Measurements from ENCODE around the gene LRP1B.
A peak's percentile ranks its signal among the peaks of the same experiment; 100 is the strongest.

LRP1B gene

GRCh38 chr2:141439524-141439923, 691.3 kb downstream of the LRP1B start:
- H3K4me1 ChIP-seq, result peaks cover 0 to 6% (median 0%) of the 10 kb centered on the region in 10 experiments; a peak in 2 of 20 replicates
- no peaks in the 10 kb centered on the region for H3K27me3 ChIP-seq
- TF ChIP-seq Cebpa-rat (IDR thresholded peaks at IDR 0.05), result no peak
- H3K27ac ChIP-seq, result no peak overlapping the region
- H3K4me3 ChIP-seq, result no peak overlapping the region
- H3K9me3 ChIP-seq (replicated peaks in 1 of 11), result peaks cover 0 to 12% (median 0%) of the 10 kb centered on the region in 11 experiments; a peak in 5 of 22 replicates
- H3K9ac ChIP-seq, result no peak overlapping the region
- no peaks in the 10 kb centered on the region for H3K36me3 ChIP-seq
- no peaks in the 10 kb centered on the region for H4K20me1 ChIP-seq
- H3K4me2 ChIP-seq, result no peak overlapping the region

DNA sequence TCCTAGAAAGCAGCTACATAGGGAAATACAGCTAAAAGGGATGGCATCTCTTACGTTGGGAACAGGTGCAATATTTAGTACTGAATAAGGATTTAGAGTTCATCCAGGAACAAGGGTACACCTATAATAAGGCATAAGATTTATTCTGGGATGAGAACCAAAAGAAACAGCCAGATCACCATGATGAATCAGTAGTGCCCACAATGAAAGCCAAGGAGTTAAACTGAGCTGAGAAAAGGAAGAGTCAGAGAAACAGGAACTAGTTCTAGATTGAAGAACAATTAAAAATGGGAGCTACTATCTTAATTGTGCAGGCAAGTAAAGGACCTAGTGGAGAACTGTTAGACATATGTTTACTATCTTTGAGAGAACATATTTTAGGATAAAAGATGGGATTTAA, 692.3 kb downstream of the LRP1B start:
- Histone ChIP-seq H3K27ac (no peak overlapping the region), H3K4me1 (peaks cover 0 to 10% (median 0%) of the 10 kb centered on the region in 10 experiments; a peak in 2 of 20 replicates), H4K20me1 (no peaks in the 10 kb centered on the region), H3K36me3 (no peaks in the 10 kb centered on the region), H3K9ac (no peak overlapping the region), H3K9me3 (replicated peaks in 1 of 11) (peaks cover 0 to 7% (median 0%) of the 10 kb centered on the region in 11 experiments; a peak in 5 of 22 replicates), H3K4me2 (no peak overlapping the region), H3K27me3 (no peaks in the 10 kb centered on the region), H3K4me3 (no peak overlapping the region)
- TF ChIP-seq Cebpa-rat (IDR thresholded peaks at IDR 0.05), result no peak

GRCh38 chr2:141437521-141437920, 693.3 kb downstream of the LRP1B start:
- H4K20me1 ChIP-seq, result no peaks in the 10 kb centered on the region
- TF ChIP-seq Cebpa-rat (IDR thresholded peaks at IDR 0.05), result no peak
- H3K4me2 ChIP-seq, result no peak overlapping the region
- H3K4me3 ChIP-seq, result no peak overlapping the region
- H3K9ac ChIP-seq, result no peak overlapping the region
- no peaks in the 10 kb centered on the region for H3K27me3 ChIP-seq
- no peak overlapping the region for H3K27ac ChIP-seq
- H3K36me3 ChIP-seq, result no peaks in the 10 kb centered on the region
- H3K9me3 ChIP-seq (replicated peaks in 1 of 11), result peaks cover 0 to 5% (median 0%) of the 10 kb centered on the region in 11 experiments; a peak in 2 of 22 replicates
- peaks cover 0 to 10% (median 0%) of the 10 kb centered on the region in 10 experiments; a peak in 2 of 20 replicates for H3K4me1 ChIP-seq

GRCh38 chr2:141423124-141423523, 707.7 kb downstream of the LRP1B start:
- Histone ChIP-seq H3K9ac (no peak overlapping the region), H4K20me1 (no peaks in the 10 kb centered on the region), H3K4me1 (no peaks in the 10 kb centered on the region), H3K27ac (no peak overlapping the region), H3K9me3 (replicated peaks in 1 of 11) (0 out of 22 replicates have a peak, but pooled peaks cover 0 to 7% (median 0%) of the 10 kb centered on the region in 11 experiments), H3K4me3 (no peak overlapping the region), H3K36me3 (no peaks in the 10 kb centered on the region), H3K4me2 (no peak overlapping the region), H3K27me3 (no peaks in the 10 kb centered on the region)
- no peak for TF ChIP-seq Cebpa-rat (IDR thresholded peaks at IDR 0.05)

- no peaks in the 10 kb centered on the region for H4K20me1 ChIP-seq
- peaks cover 0 to 12% (median 0%) of the 10 kb centered on the region in 11 experiments; a peak in 1 of 22 replicates for H3K9me3 ChIP-seq (replicated peaks in 1 of 11)
- H3K9ac ChIP-seq, result no peak overlapping the region
- peak overlapping the region in 1 of 11 experiments; percentile 37; a peak in 2 of 22 replicates for H3K4me2 ChIP-seq
- H3K4me3 ChIP-seq, result no peak overlapping the region
- 0 out of 20 replicates have a peak, but pooled peaks cover 0 to 4% (median 0%) of the 10 kb centered on the region in 10 experiments for H3K4me1 ChIP-seq
- H3K27ac ChIP-seq, result no peak overlapping the region
- H3K36me3 ChIP-seq, result no peaks in the 10 kb centered on the region
- no peaks in the 10 kb centered on the region for H3K27me3 ChIP-seq
- TF ChIP-seq Cebpa-rat (IDR thresholded peaks at IDR 0.05), result no peak
Observed at GRCh38 chr2:141417246-141417797, 713.5 kb downstream of the LRP1B start.

- Histone ChIP-seq H3K4me1 (no peaks in the 10 kb centered on the region), H3K4me2 (no peak overlapping the region), H3K27me3 (no peaks in the 10 kb centered on the region), H3K4me3 (no peak overlapping the region), H3K36me3 (no peaks in the 10 kb centered on the region), H3K9ac (no peak overlapping the region), H4K20me1 (no peaks in the 10 kb centered on the region), H3K27ac (no peak overlapping the region), H3K9me3 (replicated peaks in 1 of 11) (peaks cover 0 to 6% (median 0%) of the 10 kb centered on the region in 11 experiments; a peak in 1 of 22 replicates)
- no peak for TF ChIP-seq Cebpa-rat (IDR thresholded peaks at IDR 0.05)
Observed at GRCh38 chr2:141411419-141411818, 719.4 kb downstream of the LRP1B start.

GRCh38 chr2:141399270-141399669, 731.5 kb downstream of the LRP1B start:
- Histone ChIP-seq H3K27me3 (no peaks in the 10 kb centered on the region), H3K9ac (no peak overlapping the region), H4K20me1 (no peaks in the 10 kb centered on the region), H3K36me3 (no peaks in the 10 kb centered on the region), H3K27ac (no peak overlapping the region), H3K4me3 (no peak overlapping the region), H3K4me2 (no peak overlapping the region), H3K4me1 (no peaks in the 10 kb centered on the region), H3K9me3 (replicated peaks in 1 of 11) (no peaks in the 10 kb centered on the region)
- TF ChIP-seq Cebpa-rat (IDR thresholded peaks at IDR 0.05), result no peak

GRCh38 chr2:141393214-141393545, 737.6 kb downstream of the LRP1B start:
- no peak overlapping the region for H3K27ac ChIP-seq
- no peaks in the 10 kb centered on the region for H3K27me3 ChIP-seq
- H3K36me3 ChIP-seq, result no peaks in the 10 kb centered on the region
- no peaks in the 10 kb centered on the region for H4K20me1 ChIP-seq
- H3K9me3 ChIP-seq (replicated peaks in 1 of 11), result no peaks in the 10 kb centered on the region
- no peaks in the 10 kb centered on the region for H3K4me1 ChIP-seq
- H3K9ac ChIP-seq, result no peak overlapping the region
- no peak overlapping the region for H3K4me3 ChIP-seq
- no peak for TF ChIP-seq Cebpa-rat (IDR thresholded peaks at IDR 0.05)
- no peak overlapping the region for H3K4me2 ChIP-seq

- Histone ChIP-seq H3K9me3 (replicated peaks in 1 of 11) (no peaks in the 10 kb centered on the region), H3K36me3 (no peaks in the 10 kb centered on the region), H3K4me2 (no peak overlapping the region), H3K9ac (no peak overlapping the region), H4K20me1 (no peaks in the 10 kb centered on the region), H3K27me3 (no peaks in the 10 kb centered on the region), H3K27ac (no peak overlapping the region), H3K4me3 (no peak overlapping the region), H3K4me1 (no peaks in the 10 kb centered on the region)
- no peak for TF ChIP-seq Cebpa-rat (IDR thresholded peaks at IDR 0.05)
Observed at GRCh38 chr2:141392517-141393213, 738.2 kb downstream of the LRP1B start.

- Histone ChIP-seq H3K4me1 (no peaks in the 10 kb centered on the region), H4K20me1 (no peaks in the 10 kb centered on the region)
- no peak for TF ChIP-seq Cebpa-rat (IDR thresholded peaks at IDR 0.05)
Observed at GRCh38 chr2:141386168-141386567, 744.6 kb downstream of the LRP1B start.

More at GRCh38 chr2:141386168-141386567, 744.6 kb downstream of the LRP1B start:
- H3K27ac ChIP-seq, result no peak overlapping the region
- no peaks in the 10 kb centered on the region for H3K36me3 ChIP-seq
- H3K4me2 ChIP-seq, result no peak overlapping the region
- H3K27me3 ChIP-seq, result no peaks in the 10 kb centered on the region
- no peak overlapping the region for H3K4me3 ChIP-seq
- H3K9me3 ChIP-seq (replicated peaks in 1 of 11), result 0 out of 22 replicates have a peak, but pooled peaks cover 0 to 6% (median 0%) of the 10 kb centered on the region in 11 experiments
- no peak overlapping the region for H3K9ac ChIP-seq

Measured in BLaER1 treated with 17β-estradiol and CSF1 and Interleukin-3, amounts not matched to agents 10 nM and 100 nM (cell line).